HG02852 (cell line): ENCODE data around the gene YPEL2.
"Not testable (repeated sequence)": the region's sequence is repeated elsewhere in the genome, so short reads cannot be mapped to it uniquely, and the experiment has no call there.

Experiments
- ATAC-seq: cut with Tn5 transposase; IDR thresholded peaks from one replicate; pipeline ENCODE4 v1.9.1; 2021; ENCODE audit warnings: mild to moderate bottlenecking, moderate library complexity; ENCODE audit not compliant: unreplicated experiment

Gene YPEL2

GRCh38 chr17:59375857-59376256 lies 44.4 kb downstream of the YPEL2 start:
- ATAC-seq, result peak; percentile 61

GRCh38 chr17:59376506-59376905 lies 45.1 kb downstream of the YPEL2 start:
- no peak for ATAC-seq

- ATAC-seq, result no peak
Observed at GRCh38 chr17:59377410-59377809, 46.0 kb downstream of the YPEL2 start.

- ATAC-seq, result no peak
Observed at GRCh38 chr17:59378675-59379074, 47.2 kb downstream of the YPEL2 start.

- ATAC-seq, result no peak
Observed at GRCh38 chr17:59380474-59380873, 49.0 kb downstream of the YPEL2 start.

- no peak for ATAC-seq
Observed at GRCh38 chr17:59381716-59382570, 50.5 kb downstream of the YPEL2 start.

GRCh38 chr17:59383893-59384292 lies 52.4 kb downstream of the YPEL2 start:
- no peak for ATAC-seq

- ATAC-seq, result no peak
Observed at GRCh38 chr17:59387351-59388068, 56.1 kb downstream of the YPEL2 start.

GRCh38 chr17:59388069-59388556 lies 56.7 kb downstream of the YPEL2 start:
- ATAC-seq, result no peak

- ATAC-seq, result no peak
Observed at GRCh38 chr17:59389066-59389465, 57.6 kb downstream of the YPEL2 start.

- ATAC-seq, result no peak
Observed at GRCh38 chr17:59391021-59391420, 59.6 kb downstream of the YPEL2 start.

- ATAC-seq, result no peak
Observed at GRCh38 chr17:59392973-59393679, 61.7 kb downstream of the YPEL2 start.

- not testable (repeated sequence) for ATAC-seq
Observed at GRCh38 chr17:59393742-59394410, 62.4 kb downstream of the YPEL2 start.

GRCh38 chr17:59396134-59396826 lies 64.8 kb downstream of the YPEL2 start:
- no peak for ATAC-seq

- no peak for ATAC-seq
Observed at GRCh38 chr17:59397316-59398073, 66.0 kb downstream of the YPEL2 start.

- no peak for ATAC-seq
Observed at GRCh38 chr17:59399914-59400313, 68.5 kb downstream of the YPEL2 start.

GRCh38 chr17:59400858-59401257 lies 69.4 kb downstream of the YPEL2 start:
- no peak for ATAC-seq

GRCh38 chr17:59401274-59401673 lies 69.8 kb downstream of the YPEL2 start:
- ATAC-seq, result no peak

GRCh38 chr17:59401725-59402124 lies 70.3 kb downstream of the YPEL2 start:
- ATAC-seq, result no peak
